ENCODE data around the gene PLD1.

The PLD1 gene

DNA sequence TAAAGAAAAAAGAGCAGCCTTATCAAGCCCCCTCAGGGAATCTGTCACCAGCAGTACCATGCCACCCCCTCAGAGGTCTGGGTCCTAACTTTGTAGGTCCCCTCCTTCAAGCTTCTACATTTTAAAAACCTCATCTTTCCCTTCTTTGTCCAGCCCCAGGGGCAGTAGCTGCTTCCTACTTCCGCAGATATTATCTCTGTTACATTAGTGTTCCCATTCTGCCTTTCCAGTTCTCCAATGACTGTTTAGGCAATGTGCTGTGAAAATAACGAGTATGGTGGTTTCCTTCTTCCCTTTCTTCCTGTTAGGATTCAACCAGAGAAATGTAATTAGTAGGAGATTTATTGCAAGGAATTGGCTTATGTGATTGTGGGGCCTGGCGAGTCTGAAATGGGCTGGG is 224.0 kb downstream of the PLD1 start:
- TF ChIP-seq, protein P1, sequence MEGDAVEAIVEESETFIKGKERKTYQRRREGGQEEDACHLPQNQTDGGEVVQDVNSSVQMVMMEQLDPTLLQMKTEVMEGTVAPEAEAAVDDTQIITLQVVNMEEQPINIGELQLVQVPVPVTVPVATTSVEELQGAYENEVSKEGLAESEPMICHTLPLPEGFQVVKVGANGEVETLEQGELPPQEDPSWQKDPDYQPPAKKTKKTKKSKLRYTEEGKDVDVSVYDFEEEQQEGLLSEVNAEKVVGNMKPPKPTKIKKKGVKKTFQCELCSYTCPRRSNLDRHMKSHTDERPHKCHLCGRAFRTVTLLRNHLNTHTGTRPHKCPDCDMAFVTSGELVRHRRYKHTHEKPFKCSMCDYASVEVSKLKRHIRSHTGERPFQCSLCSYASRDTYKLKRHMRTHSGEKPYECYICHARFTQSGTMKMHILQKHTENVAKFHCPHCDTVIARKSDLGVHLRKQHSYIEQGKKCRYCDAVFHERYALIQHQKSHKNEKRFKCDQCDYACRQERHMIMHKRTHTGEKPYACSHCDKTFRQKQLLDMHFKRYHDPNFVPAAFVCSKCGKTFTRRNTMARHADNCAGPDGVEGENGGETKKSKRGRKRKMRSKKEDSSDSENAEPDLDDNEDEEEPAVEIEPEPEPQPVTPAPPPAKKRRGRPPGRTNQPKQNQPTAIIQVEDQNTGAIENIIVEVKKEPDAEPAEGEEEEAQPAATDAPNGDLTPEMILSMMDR (IDR thresholded peaks at IDR 0.05; ENCODE audit: borderline replicate concordance, insufficient read depth, low read depth, low read length), result no peak
- H3K4me3 ChIP-seq (ENCODE audit: low read depth, low read length), result no peak overlapping the region

DNA sequence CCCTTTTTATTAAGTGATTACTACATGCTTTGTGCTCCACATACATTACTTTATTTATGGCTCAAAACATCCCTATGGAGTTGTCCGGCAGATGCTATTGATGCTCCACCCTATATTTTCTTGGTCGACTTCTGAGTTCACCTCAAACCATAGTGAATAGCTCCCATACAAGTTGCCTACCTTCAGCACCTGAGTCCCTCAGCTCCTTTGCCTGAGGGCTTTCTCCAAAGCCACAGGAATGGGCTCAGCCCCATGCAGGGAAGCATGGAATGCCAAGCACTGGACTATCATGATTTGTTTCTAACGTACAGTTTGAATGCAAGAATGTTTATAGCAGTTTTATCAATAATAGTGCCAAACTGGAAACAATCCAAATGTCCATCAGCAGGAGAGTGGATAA is 225.2 kb downstream of the PLD1 start:
- H3K4me3 ChIP-seq (ENCODE audit: low read depth, low read length), result no peak overlapping the region
- TF ChIP-seq, protein P1 (IDR thresholded peaks at IDR 0.05; ENCODE audit: borderline replicate concordance, insufficient read depth, low read depth, low read length), result no peak

DNA sequence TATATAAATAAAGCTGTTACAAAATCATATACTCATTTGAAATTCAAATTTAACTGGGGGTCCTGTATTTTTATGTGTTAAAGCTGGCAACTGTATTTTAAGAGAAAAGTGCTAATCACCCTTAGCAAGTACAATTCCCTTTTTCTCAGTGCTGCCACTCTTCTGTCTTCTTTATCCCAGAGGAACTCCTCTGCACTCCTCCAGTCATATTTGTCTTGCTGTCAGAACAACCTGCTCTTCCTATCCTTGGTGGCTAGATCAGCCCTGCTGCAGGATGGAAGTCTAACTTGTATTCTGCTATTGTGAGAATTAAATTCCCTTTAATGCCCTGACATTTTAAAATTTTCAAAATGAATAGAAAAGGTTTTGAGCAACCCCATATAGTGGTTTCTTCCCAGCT is 226.2 kb downstream of the PLD1 start:
- H3K4me3 ChIP-seq (ENCODE audit: low read depth, low read length), result no peak overlapping the region
- TF ChIP-seq, protein P1 (IDR thresholded peaks at IDR 0.05; ENCODE audit: borderline replicate concordance, insufficient read depth, low read depth, low read length), result no peak

DNA sequence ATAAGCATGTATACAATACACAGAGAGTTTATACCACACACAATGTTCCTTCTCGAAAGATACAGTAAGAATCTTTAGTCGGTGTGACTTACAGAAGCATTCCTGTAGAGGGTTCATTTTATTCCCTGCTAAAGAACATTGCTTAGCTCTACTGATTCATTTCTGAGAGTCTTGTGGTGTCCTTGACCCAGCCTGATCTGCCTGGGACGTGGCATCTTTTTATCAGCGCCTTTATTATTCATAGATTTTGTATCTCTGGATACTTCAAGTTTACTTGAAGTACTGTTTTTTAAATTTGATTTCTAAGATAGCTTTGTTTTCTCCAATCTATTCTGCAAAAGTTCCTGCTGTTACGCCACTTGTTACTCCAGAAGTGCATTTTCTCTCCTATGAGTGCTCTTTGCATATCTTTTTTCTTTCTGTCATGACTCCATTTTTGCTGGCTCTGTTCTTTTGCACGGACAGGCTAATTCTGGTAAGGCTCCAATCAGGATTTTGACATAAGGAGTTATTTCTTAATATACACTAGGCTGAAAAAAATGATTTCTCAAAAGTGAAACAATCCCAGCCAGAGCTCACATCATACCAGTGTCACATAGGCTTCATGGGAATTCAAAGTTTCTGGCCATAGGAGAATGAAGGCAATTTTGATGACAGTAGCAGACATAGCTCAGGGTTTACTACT is 235.6 kb downstream of the PLD1 start:
- TF ChIP-seq, protein P1 (IDR thresholded peaks at IDR 0.05; ENCODE audit: borderline replicate concordance, insufficient read depth, low read depth, low read length), result no peak
- H3K4me3 ChIP-seq (ENCODE audit: low read depth, low read length), result no peak overlapping the region

DNA sequence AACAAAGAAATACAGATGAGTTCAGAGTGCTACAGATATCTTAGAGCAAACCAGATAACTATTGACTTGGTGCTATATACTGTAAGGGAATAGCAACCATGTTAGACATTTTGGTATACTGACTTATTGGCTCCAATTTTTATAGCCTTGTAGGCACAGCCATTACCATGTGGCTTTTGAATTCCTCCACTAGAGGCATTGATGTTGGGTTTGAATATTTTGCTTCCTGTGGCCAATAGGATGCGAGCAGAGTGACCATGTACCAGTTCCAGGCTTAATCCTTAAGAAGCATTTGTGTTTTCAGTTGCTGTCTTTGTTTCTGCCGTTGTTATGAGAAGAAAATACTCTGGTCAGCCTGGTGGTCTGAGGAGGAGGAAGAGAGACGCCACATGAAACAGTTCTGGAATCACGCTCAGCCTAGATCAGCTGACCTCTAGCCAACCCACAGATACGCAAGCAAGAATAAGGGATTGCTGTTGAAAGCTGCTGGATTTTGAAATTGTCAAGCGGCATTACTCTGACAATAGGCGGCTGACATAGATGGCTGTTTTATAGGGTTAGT is 240.6 kb downstream of the PLD1 start:
- H3K4me3 ChIP-seq (ENCODE audit: low read depth, low read length), result no peak overlapping the region
- TF ChIP-seq, protein P1 (IDR thresholded peaks at IDR 0.05; ENCODE audit: borderline replicate concordance, insufficient read depth, low read depth, low read length), result no peak

DNA sequence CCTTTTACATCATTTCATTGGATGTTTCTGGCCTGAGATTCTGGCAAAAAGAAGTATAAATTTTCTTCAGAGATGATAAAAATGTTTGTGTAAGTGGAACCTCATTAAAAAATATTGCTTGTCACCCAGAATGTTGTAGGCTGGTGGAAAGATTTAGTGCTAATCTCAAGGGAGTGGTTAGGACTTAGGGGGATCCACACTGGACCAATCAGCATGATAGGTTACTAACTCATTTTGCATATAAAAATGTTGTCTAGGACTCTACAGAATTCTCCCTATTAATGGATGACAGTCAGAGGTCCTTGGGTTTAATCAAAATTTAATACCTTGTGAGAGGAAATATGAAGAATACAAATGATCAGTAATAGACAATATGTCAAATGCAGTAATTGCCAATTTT is 241.5 kb downstream of the PLD1 start:
- no peak overlapping the region for H3K4me3 ChIP-seq (ENCODE audit: low read depth, low read length)
- TF ChIP-seq, protein P1 (IDR thresholded peaks at IDR 0.05; ENCODE audit: borderline replicate concordance, insufficient read depth, low read depth, low read length), result no peak

DNA sequence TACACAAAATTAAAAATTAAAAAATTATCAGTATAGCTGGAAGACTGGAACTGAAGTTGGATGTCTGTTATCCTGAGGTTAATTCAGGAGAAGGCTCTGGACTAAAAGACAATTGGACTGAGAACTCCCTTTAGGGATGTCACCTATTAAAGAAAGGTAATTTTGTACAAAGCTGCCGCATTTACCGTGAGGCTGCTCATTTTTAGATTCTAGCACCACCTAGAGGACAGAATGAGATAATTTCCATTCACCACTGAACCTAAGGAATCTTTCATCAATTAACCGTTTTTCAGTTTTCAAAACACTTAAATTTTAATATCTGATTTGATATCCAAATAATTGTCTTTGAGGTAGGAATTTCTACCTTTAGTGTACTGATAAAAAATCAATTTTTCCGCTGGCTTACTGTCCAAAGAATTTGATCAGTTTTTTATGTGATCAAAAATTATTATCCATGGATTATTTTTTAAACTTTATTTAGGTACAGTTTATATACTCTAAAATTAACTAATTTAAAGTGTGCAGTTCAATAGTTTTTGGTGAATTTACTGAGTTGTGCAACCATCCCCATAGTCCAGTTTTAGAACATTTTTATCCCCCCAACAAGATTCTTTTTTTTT is 243.4 kb downstream of the PLD1 start:
- no peak overlapping the region for H3K4me3 ChIP-seq (ENCODE audit: low read depth, low read length)
- TF ChIP-seq, protein P1 (IDR thresholded peaks at IDR 0.05; ENCODE audit: borderline replicate concordance, insufficient read depth, low read depth, low read length), result peak; percentile 39; the same call in 1 of the 2 replicates

Data from GM12875 (cell line).